LNCAP (cell line): ENCODE data around the gene SLC35F2.

Experiments used
- TF ChIP-seq, protein P1 (sequence below): fragments of 450-650 bp; IDR thresholded peaks from 2 replicates; pipeline ENCODE4 v1.5.1; 2017; ENCODE audit warnings: mild to moderate bottlenecking

Gene SLC35F2

DNA sequence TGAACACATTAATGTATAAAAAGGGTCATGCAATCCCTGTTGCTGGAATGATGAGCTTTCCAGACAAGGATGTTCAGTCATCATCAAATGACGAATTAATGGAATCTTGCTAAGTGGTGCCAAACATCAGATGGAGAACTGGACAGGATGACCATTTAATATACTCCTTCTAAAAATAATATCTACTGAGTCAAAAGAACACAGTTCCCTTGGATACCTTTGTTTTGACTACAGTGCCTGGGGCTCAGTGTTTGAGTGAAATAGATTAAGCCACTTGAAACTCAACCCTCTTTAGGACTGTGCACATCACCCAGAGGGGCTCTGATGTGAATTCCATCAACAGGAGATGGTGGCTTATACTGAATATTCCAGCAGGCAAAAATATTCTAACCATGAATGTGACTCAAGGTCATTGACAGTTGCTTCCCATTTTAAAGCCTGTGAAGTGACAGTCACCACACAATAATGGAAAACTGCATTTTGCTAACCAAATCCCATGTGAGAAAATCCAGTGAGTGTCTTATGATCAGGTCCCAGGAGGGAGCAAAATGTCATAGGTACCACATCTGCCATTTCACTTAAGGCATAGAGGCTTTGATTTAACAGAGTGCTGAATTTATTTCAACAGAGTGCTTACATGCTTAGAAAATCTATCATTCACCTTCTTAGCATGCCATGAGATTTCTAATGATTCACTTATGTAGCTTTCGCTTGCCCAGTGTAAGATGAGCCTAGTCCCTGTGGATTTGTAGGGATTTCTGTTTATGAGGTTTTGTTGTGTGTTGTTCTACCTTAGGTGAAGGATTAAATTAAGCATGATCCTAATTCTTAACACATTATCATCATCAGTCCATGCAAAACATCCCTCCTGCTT, 105.4 kb downstream of the SLC35F2 start:
- TF ChIP-seq, protein P1, sequence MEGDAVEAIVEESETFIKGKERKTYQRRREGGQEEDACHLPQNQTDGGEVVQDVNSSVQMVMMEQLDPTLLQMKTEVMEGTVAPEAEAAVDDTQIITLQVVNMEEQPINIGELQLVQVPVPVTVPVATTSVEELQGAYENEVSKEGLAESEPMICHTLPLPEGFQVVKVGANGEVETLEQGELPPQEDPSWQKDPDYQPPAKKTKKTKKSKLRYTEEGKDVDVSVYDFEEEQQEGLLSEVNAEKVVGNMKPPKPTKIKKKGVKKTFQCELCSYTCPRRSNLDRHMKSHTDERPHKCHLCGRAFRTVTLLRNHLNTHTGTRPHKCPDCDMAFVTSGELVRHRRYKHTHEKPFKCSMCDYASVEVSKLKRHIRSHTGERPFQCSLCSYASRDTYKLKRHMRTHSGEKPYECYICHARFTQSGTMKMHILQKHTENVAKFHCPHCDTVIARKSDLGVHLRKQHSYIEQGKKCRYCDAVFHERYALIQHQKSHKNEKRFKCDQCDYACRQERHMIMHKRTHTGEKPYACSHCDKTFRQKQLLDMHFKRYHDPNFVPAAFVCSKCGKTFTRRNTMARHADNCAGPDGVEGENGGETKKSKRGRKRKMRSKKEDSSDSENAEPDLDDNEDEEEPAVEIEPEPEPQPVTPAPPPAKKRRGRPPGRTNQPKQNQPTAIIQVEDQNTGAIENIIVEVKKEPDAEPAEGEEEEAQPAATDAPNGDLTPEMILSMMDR, result no peak

- TF ChIP-seq, protein P1, result no peak
Measured at GRCh38 chr11:107752508-107752907, 106.1 kb downstream of the SLC35F2 start.

DNA sequence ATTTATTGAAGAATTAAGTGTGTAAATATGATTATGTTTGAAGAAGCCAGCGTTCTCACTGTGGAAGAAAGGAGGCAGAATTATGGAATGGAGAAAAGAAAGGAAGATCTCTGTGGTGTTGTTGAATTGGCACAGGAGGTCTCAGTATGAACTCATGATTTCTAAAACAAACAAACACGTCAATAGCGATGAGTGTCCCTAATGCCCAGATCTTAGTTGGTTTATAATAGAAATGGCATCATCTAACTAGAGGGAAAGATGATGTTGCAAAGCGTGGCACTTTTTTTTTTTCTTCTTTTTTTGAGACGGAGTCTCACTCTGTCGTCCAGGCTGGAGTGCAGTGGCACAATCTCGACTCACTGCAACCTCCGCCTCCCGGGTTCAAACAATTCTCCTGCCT, 107.5 kb downstream of the SLC35F2 start:
- TF ChIP-seq, protein P1, result no peak

- TF ChIP-seq, protein P1, result no peak
Measured at GRCh38 chr11:107750313-107750712, 108.3 kb downstream of the SLC35F2 start.

GRCh38 chr11:107747622-107748021, 111.0 kb downstream of the SLC35F2 start:
- TF ChIP-seq, protein P1, result no peak

DNA sequence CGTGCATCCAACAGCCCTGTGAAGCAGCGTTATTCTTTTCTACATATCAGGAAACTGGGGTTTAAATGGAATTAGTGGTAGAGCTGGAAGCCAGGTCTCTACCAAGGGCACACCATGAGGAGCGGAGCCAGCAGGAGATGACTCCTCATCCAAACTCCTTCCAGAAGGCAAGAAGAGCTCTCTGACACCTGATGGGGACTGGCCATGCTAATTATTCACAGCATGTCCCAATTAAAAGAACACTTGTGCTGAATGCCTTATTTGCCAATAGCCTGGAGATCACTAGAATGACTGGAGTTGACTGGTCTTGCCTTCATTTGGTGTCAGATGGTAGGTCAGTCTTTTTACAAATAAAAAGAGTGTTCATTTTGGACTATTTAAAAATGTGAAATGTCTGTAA, 113.9 kb downstream of the SLC35F2 start:
- TF ChIP-seq, protein P1, result no peak

DNA sequence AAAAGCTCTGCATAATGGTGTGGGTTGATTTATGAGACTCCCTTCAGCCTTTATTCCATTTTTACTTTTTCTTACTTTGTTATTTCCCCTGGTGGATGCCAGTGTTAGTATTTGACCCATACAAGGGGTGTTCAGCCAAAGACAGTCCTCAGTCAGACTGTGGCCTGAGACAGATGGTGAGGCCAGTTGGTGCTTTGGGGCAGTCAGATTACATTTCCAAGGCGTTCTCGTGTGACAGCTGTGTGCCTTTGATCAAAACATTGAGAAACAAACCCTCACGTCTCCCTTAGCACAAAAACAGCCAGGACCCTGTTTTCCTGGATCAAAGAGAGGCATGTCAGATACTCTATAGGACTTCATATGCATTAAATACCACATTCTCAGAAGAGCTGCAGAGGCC, 115.4 kb downstream of the SLC35F2 start:
- TF ChIP-seq, protein P1, result no peak
